ENCODE data around the gene EVI5L. TPM values are rescaled to one million over a fixed set of nuclear protein-coding genes. Genes with fewer than 3 reads are reported as not detected.

The EVI5L gene
- total and polyA plus RNA-seq, 2 of the 13 experiments (the other 11 are each of a cell fraction or from before 2014, with no cell fraction given): 1.7 to 2.4 TPM

- TF ChIP-seq ZEB1 (IDR thresholded peaks at IDR 0.05; ENCODE audit: insufficient replicate concordance, low read depth) (no peak), SATB2 (CRISPR knock-in tag; IDR thresholded peaks at IDR 0.05) (no peak), PAX8 (CRISPR knock-in tag; IDR thresholded peaks at IDR 0.05; ENCODE audit: borderline replicate concordance) (no peak), ZBTB20 (CRISPR knock-in tag; IDR thresholded peaks at IDR 0.05; ENCODE audit: borderline replicate concordance, low read depth) (no peak), EP300 (IDR thresholded peaks at IDR 0.05; ENCODE audit: low read depth in 2 of 2, low read length in 2 of 2) (no peak), EP300 (CRISPR knock-in tag; IDR thresholded peaks at IDR 0.05; ENCODE audit: borderline replicate concordance) (no peak), HDAC6 (IDR thresholded peaks at IDR 0.05; ENCODE audit: low read depth, low read length) (no peak), ZNF800 (CRISPR knock-in tag; IDR thresholded peaks at IDR 0.05) (no peak), ZNF678 (CRISPR knock-in tag; IDR thresholded peaks at IDR 0.05) (no peak), ZNF343 (CRISPR knock-in tag; IDR thresholded peaks at IDR 0.05) (no peak), HIC2 (CRISPR knock-in tag; IDR thresholded peaks at IDR 0.05; ENCODE audit: low read depth) (no peak), IRX3 (CRISPR knock-in tag; IDR thresholded peaks at IDR 0.05; ENCODE audit: borderline replicate concordance, low read depth) (no peak)
- ATAC-seq: no peak
- Histone ChIP-seq H3K9me3 (ENCODE audit: low read length) (no peaks in the 10 kb centered on the region), H3K79me2 (ENCODE audit: insufficient read depth, low read length) (peaks cover 3% of the 10 kb centered on the region), H3K9ac (ENCODE audit: insufficient read depth, low read depth, low read length) (no peak overlapping the region), H2AFZ (ENCODE audit: low read length) (no peak overlapping the region), H3K4me1 (ENCODE audit: insufficient read depth, low read length) (peaks cover 61% of the 10 kb centered on the region), H4K20me1 (ENCODE audit: insufficient read depth, low read length) (no peaks in the 10 kb centered on the region), H3K36me3 (replicated peaks in 1 of 2; ENCODE audit: control insufficient read depth in 1 of 2, insufficient read depth in 2 of 2, low read length in 2 of 2) (peaks cover 9% of the 10 kb centered on the region in 2 experiments; a peak in 2 of 5 replicates), H3K27me3 (ENCODE audit: control insufficient read depth in 1 of 2, insufficient read depth in 2 of 2, low read length in 2 of 2) (no peaks in the 10 kb centered on the region), H3K4me2 (ENCODE audit: low read depth, low read length) (no peak overlapping the region), H3K27ac (ENCODE audit: extremely low read length, insufficient read depth, low read length) (no peak overlapping the region), H3K4me3 (replicated peaks in 1 of 3; ENCODE audit: insufficient read depth in 1 of 3, low read depth in 2 of 3, low read length in 3 of 3) (no peak overlapping the region)
- no TSS peak for BruUV-seq (replicated peaks)
- in situ Hi-C loops (cut with HindIII; ENCODE audit: extremely low pct_ligation_motif_present, low pct_unique_long_range_greater_than_20kb): no loop called here
- WGBS (ENCODE audit: low lambda C conversion rate): 100% methylated on average over 2 of the region's 13 CpGs
- no peak for FAIRE-seq
- ChIA-PET POLR2A (no interaction called here), CTCF (ENCODE audit: low intra/inter-chr PET ratio, low total read pairs) (no interaction called here)
- no peak for DNase-seq (ENCODE audit: low spot score)
- intact Hi-C loops (cut with micrococcal nuclease; ENCODE audit: unreplicated experiment): no loop called here
These were observed 65.5 kb downstream of the EVI5L start for GRCh38 chr19:7895565-7895964.
